Activated effector memory CD4-positive, alpha-beta T cell treated with Interleukin-2 at 50 U/mL for 16 hours (primary cell): ENCODE results near the gene SLC23A2.

Experiments
- DNase-seq: peaks from one replicate; pipeline ENCODE4 v3.0.0-alpha.2; 2020

The SLC23A2 gene

DNA sequence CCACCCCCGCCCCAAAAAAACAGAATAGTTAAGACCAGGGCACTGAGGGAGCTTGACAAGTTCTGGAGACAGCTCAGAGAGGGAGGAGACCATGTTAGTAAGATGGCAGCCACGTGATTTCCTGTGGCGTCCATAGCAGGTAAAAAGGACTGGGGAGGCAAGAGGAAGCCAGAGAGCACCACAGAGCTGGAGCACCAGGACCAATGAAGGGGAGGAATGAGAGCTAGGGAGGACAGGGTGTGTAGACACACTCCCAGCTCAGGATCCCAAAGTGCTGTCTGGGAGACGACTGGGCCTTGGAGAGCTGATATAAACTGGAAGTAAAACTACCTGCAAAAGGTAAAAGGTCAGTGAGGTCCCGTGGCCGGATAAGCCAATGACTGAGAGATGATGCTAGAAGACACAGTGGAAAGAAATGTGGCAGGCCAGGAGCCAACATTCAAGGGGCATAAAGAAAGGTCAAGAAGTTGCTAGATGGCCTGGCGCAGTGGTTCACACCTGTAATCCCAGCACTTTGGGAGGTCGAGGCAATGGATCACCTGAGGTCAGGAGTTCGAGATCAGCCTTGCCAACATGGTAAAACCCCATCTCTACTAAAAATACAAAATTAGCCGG is 39.0 kb downstream of the SLC23A2 start:
- DNase-seq: peak; percentile 7

DNA sequence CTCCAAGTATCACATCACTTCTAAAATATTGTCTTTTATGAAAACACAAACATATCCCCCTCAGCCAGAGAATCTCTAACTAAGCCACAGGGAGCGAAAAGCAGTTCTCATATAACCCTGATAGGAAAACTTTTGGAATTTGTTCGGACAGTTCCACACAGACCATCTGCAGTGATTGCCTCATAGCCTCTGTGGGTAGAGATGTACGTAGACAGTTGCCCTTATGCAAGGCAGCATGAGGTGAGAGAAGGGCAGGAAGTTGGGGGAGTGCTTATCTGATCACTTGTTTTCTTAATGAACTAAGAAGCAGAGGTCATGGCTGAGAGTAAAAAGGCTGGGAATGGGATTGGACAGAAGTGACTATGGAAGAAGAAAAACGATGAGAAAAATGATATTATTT is 39.6 kb downstream of the SLC23A2 start:
- no peak for DNase-seq

DNA sequence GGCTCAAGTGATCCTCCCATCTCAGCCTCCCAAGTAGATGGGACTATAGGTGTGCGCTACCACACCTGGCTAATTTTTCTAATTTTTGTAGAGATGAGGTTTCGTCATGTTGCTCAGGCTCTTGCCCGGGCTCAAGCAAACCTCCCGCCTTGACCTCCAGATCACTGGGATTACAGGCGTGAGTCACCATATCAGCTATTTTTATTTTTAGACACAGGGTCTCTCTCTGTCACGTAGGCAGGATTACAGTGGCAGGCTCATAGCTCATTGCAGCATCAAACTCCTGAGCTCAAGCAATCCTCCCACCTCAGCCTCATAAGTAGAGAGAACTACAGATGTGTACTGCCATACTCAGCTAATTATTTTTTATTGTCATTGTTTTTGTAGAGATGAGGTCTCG is 41.7 kb downstream of the SLC23A2 start:
- no peak for DNase-seq

DNA sequence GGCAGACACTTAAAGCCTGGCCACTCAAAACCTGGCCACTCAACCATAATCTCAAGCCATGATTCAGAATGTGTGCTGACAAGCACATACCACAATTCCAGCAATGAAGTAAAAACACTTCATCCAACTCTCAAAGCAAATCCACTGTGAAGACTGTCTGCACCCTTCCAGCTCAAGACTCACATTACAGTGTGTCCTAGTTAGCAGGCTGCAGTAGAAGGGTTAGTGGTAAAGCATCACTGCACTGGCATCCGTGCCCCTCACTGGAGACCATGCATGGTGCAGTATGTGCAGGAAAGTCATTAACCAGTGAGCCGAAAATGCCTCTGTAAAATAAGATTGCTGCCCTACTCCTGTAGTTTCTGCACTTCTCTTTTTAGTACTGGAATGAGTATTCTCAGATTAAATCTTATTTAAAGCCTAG is 43.4 kb downstream of the SLC23A2 start:
- no peak for DNase-seq

DNA sequence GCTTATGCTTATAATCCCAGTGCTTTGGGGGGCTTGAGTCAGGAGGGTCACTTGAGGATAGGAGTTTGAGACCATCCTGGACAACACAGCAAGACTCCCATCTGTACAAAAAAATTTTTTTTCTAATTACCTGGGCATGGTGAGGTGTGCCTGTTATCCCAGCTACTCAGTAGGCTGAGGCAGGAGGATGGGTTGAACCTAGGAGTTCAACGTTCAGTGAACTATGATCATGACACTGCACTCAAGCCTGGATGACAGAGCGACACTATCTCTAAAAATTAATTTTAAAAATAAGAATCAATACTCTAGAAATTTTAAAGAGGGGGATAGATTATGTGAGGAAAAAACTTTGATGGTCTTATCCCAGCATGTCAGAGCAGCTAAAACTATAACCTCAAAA is 44.1 kb downstream of the SLC23A2 start:
- no peak for DNase-seq

DNA sequence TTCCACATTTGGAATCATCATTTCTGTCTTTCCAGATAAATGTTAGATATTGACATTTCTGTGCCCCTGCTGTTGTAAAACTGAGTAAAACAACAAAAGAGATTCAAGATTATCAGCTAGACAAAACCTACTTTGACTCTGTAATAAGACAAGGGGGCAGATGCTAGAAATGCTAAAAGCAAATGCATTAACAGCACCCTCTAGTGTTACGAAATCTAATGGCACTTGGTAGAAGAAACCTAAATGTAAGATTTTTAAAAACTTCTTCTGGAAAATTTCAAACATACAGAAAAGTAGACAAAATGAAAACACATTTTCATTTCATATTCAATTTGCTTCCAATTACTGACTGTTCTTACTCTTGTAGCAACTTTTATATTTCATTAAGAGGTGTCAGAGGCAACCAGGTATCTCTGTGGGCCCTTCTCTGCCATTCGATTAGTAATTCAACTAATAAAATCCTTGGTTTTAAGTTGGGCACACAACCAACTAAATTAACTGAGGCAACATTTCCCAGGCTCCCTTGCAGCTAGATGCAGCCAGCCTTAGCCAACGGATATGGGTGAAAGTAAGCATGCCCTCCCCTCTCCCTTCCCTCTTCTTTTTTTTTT is 45.0 kb downstream of the SLC23A2 start:
- no peak for DNase-seq

DNA sequence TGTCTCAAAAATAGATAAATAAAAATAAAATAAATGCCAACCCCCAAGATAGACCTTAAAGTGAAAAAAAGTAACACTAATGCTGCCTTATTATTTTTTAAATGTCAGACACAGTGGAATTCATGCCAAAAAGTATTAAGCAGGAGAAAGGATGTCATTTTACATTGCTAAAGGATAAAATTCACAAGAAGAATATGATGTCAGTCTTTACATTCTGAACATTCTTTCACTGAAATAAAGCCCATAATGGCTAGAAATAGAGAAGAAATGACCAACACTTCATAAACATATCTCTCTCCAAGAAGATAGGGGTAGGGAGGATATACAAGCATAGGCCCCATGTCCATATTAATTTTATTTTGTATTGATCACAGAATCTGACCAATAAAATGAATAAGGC is 47.4 kb downstream of the SLC23A2 start:
- DNase-seq: no peak

DNA sequence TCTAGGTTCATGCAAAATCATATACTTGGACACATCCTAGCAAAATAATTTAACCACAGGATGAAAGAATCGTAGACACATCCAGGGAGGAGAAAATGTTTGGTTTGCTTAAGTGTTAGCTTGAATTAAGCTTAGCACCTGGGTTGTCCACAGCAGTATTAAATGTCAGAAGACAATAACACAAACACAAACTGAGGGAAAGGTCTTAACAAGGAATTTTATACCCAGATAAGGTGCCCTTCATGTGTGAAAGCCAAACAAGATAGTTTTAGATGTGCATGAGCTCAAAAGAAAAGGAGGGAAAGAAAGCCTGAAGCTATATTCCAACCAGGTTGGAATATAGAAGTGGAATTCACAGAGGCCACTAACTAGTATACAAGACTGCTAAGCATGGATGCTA is 49.1 kb downstream of the SLC23A2 start:
- DNase-seq: no peak

DNA sequence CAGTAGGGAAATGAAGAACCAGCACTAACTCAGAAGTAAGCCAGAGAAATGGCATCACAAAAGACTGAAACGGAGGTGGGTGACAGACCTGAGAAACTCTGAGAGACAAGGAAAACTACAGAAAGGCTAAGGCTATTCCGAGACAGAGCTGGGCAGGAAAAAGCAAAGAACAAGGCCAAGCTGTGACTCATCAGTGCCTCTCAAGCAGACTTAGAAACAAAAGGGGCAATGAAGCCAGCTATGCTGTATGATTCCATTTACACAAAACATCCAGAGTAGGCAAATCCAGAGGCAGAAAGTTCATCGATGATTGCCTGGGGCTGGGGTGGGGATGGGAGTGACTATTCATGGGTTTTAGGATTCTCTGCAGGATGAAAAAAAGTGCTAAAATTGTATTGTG is 50.0 kb downstream of the SLC23A2 start:
- DNase-seq: no peak

DNA sequence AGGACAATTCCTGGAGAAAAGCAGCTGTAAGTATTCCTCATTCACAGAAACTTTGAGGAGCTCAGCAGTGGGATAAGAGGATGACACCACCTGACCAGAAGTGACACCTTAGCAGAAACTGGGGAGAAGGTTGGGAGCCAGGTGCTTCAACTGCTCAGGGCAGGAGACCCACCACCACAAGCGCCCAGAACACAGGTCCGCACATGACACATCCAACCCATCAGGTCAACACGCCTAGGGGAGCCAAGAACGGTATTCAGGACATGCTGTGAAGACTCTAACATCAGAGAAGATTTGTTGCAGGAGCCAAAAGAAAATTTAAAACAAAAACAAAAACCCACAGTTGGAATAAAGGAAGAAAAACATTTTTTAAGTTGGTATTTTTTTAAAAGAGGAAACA is 50.5 kb downstream of the SLC23A2 start:
- DNase-seq: no peak

DNA sequence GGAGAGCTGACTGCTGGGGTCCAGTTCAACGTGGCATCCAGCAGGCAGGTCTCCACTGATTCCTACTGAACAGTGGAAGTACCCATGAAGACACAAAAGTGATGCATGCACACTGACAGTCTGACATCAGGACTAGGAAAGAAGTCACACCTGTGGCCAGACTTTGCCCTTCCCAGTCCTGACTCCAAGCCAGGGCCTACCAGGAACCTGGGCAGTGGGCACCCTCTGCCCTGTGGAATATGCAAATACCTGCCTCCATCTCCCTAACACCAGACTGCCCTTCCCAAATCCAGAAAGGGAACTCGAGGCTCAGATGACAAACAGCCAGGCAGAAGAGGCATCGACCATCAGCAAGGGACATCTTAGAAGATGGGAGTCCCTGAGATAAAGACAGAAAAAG is 50.9 kb downstream of the SLC23A2 start:
- no peak for DNase-seq

DNA sequence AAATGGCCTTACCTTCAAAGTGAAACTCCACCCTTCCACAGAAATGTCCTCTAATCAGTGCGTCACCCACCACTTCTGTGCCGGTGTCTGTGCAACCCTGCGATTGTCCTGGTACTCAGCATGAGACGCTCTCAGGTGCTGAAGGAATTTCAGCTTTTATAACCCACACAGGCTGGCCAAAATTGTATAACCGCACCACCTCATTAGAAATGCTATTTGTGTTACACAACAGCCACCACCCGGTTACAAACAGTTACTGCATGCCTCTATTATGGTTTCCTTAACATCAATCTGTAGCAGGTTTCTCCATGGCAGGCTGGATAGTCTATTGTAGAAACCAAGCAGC is 51.5 kb downstream of the SLC23A2 start:
- peak; percentile 1 for DNase-seq

DNA sequence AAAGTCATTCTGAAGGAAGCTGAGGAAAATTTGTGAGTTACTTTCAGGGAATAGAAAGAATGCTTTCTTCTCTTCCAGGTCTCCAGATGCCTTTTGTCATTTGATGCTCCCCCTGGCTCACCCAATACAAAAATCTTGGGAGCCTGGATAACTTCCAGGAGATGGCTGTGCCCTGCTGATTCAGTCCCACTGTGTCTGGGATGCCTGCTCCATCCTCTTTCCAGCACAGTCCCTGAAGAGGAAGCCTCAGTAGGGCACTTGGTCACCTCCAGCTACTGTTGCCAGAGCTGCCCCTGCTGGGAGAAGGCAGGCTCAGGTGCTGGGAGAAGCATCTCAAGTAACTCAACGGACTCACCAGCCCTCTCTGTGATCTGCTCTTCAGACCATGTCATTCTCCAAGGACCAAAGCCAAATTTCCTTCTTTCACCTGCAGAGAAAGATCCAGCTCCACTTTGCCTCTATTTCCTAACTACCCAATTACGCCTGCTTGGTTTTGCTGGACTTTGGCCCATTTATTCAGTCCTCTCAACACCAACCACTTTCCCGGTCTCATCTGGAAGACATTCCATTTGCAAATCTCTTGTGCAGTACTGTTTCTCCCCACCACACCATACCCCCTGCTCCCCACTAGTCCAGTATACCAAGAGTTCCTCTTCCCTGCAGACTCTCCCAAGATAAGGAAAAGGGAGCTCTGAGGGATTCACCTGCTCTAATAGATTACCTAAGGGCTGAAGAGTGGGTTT is 53.3 kb downstream of the SLC23A2 start:
- DNase-seq: no peak

DNA sequence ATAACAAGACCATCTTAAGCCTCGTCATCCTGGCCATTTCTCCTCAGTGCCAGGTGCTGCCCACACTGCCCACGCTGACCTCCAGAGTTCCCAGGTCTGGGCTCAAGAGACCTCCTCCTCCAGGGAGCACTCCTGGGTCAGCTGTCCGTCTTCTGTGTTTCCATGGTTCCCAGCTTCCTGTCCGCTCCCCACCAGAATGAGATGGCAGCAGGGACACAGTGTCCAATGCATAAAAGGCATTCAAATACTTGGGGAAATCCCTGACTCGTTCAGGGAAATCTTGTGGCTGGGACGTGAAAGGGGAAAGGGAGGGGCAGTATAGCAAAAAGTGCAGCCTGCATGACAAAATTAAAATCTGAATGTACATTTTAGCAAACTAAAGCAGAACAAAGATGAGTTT is 54.3 kb downstream of the SLC23A2 start:
- DNase-seq: no peak

DNA sequence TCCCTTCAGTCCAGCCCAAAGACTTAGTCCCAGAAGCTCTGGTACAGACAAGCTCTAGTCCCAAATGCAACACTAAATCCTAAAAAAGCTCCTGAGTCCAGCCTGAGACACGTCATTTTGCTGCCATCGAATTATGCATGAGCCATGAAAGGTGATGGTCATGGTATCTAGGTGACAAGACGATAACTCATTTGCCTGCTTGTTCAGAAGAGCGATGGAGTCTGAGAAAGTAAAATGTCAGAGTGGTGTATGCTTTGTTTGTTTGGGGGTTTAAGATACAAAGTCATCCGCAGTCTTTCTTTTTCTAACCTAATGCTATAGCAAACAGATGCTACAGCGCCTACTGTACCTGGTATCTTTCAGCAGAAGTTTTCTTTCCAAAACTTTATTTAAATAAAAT is 54.7 kb downstream of the SLC23A2 start:
- no peak for DNase-seq

DNA sequence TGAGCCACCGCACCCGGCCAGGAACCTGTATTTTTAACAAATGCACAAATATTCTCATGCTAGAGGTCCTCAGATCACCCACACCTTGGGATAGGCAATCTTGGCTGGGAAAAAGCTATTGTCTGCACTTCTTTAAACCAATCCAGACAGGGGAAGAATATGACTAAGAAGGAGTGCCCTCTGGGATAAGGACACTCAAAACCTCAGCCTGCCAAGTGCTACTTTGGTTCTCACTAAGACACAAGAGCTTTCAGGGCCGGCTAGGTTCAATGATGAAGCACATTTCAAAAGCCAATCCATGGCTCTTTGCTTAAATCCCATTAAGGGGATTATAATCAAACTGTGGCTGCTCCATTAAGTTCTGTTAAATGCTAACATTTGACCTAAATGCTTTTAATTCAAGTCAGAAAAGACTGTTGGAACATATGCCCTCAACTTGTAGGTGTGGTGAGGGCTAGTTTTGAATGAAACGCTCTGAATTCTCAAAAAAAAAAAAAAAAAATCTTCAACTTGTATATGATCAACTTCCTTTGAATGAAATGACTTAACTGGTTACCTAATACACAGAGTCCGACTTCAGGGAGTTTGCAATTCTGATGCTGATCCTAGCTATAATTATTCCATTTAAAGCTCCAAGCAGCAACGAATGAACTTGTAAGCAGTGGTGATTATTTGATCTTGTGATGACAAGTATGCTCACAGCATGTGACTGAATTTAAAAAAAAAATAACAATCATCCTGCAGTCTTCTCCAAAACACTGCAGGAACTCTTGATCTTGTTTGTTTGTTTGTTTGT is 56.6 kb downstream of the SLC23A2 start:
- DNase-seq: no peak

DNA sequence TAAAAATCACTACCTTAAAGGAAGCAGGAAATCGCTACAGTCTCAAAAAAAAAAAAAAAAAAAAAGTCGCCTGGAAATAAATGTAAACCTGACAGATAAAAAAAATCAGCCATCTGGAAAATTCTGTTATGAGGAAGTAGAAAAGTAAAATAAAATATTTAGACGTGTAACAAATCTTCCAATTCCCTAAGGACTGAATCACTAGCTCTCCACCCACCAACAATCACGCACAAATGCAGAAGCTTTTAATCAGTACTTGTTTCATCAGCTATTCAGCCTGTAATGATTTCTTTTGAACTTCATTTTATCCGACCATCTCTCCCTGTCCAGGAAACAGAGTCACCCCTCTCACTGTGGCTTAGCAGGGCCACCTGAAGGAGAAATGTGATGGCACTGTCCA is 59.0 kb downstream of the SLC23A2 start:
- no peak for DNase-seq

DNA sequence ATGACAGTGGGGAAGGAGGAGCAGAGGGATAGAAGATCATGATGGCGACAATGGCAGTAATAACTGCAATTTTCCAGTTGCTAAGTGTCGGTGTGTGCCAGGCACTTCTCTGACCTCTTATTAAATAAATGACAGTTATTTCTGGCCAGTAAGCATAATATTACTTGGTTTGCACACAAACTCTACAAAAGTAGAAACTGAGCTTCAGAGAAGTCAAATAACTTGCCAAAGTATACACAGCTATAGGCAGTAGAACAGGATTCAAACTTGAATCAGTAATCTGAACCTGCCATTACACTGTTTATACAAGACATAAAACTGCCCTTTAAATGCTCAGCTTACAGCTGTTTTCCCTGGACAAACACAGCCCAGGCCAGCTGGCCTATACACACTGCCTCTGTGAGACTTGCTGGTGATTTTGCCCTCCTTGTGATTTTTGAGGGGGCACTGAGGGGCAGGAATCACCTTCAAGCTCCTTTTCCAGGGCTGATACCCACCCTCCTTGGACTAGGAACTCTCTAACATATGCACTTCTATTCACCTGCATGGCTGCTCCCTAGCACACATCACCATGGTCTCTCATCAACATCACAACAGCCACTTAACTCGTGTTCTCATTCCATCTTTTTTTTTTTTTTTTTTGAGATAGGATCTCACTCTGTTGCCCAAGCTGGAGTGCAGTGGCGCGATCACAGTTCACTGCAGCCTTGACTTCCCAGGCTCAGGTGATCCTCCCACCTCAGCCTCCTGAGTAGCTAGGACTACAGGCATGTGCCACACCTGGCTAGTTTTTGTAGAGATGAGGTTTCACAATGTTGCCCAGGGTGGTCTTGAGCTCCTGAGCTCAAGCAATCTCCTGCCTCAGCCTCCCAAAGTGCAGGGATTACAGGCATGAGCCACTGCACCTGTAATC is 63.6 kb downstream of the SLC23A2 start:
- DNase-seq: no peak

DNA sequence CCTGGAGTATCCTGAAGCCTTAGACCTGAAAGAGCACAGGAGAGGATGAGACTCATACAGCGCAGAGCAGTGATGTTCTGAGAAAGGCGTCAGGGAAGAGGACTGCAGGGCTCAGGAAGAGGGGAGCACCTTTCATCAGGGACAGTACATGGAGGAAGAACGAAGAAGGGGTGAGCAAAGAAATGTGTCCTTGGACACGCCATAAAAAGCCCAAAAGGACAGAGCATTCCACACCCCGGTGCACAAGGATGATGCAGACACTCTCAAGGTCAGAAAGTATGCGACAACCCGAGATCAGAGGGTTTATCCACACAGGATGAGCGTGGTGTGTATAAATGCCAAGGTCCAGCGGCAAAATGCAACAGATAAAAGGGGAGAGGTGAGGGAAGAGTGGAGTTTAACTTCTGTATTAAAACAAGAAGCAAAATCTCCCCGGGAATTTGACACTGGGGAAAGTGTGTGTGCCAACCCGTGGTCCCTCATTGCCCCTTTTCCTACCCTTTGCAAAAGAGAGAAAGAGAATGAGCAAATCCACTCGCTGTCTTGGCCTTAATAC is 64.4 kb downstream of the SLC23A2 start:
- DNase-seq: no peak

DNA sequence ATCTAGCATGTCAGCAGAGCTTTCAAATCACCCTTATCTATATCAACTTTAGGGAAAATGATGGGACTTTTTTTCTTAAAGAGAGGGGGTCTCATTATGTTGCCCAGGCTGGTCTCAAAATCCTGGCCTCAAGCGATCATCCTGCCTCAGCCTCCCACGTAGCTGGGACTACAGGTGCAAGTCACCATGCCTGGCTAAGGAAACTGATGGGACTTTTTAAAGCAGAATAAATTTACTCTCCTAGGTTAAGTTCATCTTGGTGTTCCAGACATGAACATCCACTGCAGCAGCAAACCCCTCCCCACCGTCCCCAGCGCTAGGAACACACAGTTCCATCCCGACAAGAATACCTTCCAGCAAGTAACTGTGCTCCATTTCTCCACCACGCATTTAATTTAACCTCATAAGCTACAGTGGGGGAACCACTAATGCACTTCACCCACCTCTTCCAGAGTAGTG is 64.9 kb downstream of the SLC23A2 start:
- no peak for DNase-seq

DNA sequence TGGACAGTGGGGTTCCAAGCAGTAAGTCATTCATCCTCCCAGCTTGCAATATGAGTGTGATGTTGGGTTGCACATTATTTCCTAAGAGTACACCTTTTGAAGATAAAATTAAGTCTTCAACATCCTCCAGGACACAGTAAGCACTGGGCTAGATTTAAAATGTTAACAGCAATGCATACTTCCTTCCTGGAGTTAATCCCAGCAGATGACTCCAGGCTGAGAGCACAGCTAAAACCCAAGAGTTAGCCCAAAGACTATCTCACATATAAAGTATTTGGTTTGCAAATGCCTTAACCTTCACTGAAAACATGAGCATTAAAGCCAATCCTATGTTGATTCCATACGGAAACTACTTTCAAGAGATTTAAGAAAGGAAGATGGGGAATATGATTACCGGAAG is 69.2 kb downstream of the SLC23A2 start:
- no peak for DNase-seq

DNA sequence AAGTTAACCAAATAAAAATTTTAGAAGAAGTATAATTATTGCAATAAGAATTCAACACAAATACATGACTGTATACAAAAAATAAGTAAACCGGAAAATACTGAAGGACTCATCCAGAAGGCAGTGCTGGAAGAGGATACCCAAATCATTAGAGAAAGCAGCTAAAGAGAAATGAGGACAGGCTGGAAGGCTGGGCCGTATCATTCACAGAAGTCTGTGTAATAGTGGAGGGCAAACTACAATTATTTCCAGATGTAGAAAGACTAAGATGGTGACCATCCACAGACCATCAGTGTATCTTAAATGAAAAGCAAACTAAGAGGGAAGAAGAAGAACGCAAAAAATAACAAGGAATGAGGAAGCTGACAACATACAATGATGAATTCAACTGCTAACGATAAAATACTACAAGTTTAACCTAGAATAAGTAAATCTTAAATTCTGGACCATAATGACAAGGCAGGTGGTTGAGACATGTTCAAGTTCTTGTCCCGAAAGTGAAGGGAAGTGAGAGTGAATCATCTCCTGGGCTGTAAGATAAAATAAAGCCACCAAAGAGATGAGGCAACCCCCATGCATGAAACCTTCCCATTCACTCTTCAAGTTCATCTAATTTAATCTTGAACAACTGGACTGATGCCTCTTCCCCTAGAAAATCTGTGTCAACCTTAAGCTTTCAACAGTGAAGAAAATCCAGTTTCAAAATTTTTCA is 71.5 kb downstream of the SLC23A2 start:
- no peak for DNase-seq
